HCT116 (cell line): ENCODE data around the gene RAB40C. TPM values are rescaled to one million over a fixed set of nuclear protein-coding genes. Genes with fewer than 3 reads are reported as not detected.

ENCODE experiments used
- ATAC-seq: fragments of 200-7000 bp; cut with Tn5 transposase; 2 replicates; pipeline ENCODE4 v1.9.1; 2020; ENCODE audit warnings: mild to moderate bottlenecking, moderate library complexity
- BruUV-seq: library from RNA; stranded (reverse); fragments of 400-500 nt; replicated peaks from 2 replicates; lab custom pipeline; 2021; lab: Mats Ljungman, UMichigan
- CTCF ChIA-PET: fragments of 300-600 bp; sonication (Branson Sonifier 250); formaldehyde crosslinking; loops from one replicate; lab custom pipeline; 2021; ENCODE audit warnings: antibody characterized with exemption; lab: Charles Lee
- POLR2A ChIA-PET: fragments of 300-600, 350-600 bp; sonication (Branson Sonifier 250); formaldehyde crosslinking; loops from one replicate; lab custom pipeline; 2021; ENCODE audit warnings: antibody characterized with exemption; lab: Charles Lee
- RAD21 ChIA-PET, 2 experiments: fragments of 300-600 bp; sonication (Branson Sonifier 250); formaldehyde crosslinking; loops; one replicate each; lab custom pipeline; 2023; ENCODE audit warnings: low total read pairs in 2 of 2; ENCODE audit not compliant: uncharacterized antibody in 2 of 2, unreplicated experiment in 2 of 2, low non-redundant PET in 1 of 2; lab: Charles Lee
- DNase-seq: peaks from one replicate; pipeline ENCODE4 v3.0.0-alpha.2; 2010; ENCODE audit warnings: low read depth, low spot score
- H2AFZ ChIP-seq: fragments of 200-600 bp; shearing (Covaris generic), sonication (generic); 2 replicates; pipeline ENCODE4 v1.6.1; 2017; ENCODE audit warnings: low read depth, mixed run types, mixed read lengths, antibody characterized with exemption, low read length; ENCODE audit not compliant: poor library complexity, severe bottlenecking
- H3K27ac ChIP-seq: 2 replicates; pipeline ENCODE4 v1.5.1; 2012; ENCODE audit warnings: low read depth, low read length
- H3K27me3 ChIP-seq: fragments of 200-600 bp; sonication (generic); 2 replicates; pipeline ENCODE4 v1.6.1; 2016; ENCODE audit warnings: mixed run types, low read length, mixed read lengths; ENCODE audit not compliant: insufficient read depth
- H3K36me3 ChIP-seq, 2 experiments: fragments of 200-500 bp in 1 of 2; fragments of 200-600 bp in 1 of 2; sonication (Bioruptor generic) in 1 of 2; sonication (generic) in 1 of 2; 2 replicates each; pipeline versions ENCODE4 v1.5.1 to v1.6.1; 2014 to 2016; ENCODE audit warnings: low read length in 2 of 2, inconsistent platforms in 1 of 2, mixed read lengths in 1 of 2, mixed run types in 1 of 2; ENCODE audit not compliant: insufficient read depth in 2 of 2, control insufficient read depth in 1 of 2
- H3K4me1 ChIP-seq, 2 experiments: fragments of 200-600 bp in 1 of 2; sonication (generic) in 1 of 2; 2 replicates each; pipeline versions ENCODE4 v1.5.1 to v1.6.1; 2012 to 2017; ENCODE audit warnings: low read length in 2 of 2, inconsistent platforms in 1 of 2, mild to moderate bottlenecking in 1 of 2, mixed read lengths in 1 of 2, mixed run types in 1 of 2, moderate library complexity in 1 of 2; ENCODE audit not compliant: insufficient read depth in 2 of 2, control insufficient read depth in 1 of 2
- H3K4me2 ChIP-seq: fragments of 200-600 bp; sonication (generic); 2 replicates; pipeline ENCODE4 v1.6.1; 2017; ENCODE audit warnings: mixed run types, low read length, mixed read lengths
- H3K4me3 ChIP-seq, 2 experiments: fragments of 200-600 bp in 1 of 2; sonication (generic) in 1 of 2; replicated peaks in 1 of 2; 2 replicates each; pipeline ENCODE4 v1.5.1; 2011 to 2016; ENCODE audit warnings: low read length in 2 of 2, control low read depth in 1 of 2, low read depth in 1 of 2, mild to moderate bottlenecking in 1 of 2, mixed read lengths in 1 of 2, mixed run types in 1 of 2
- H3K79me2 ChIP-seq: fragments of 200-600 bp; sonication (generic); 2 replicates; pipeline ENCODE4 v1.6.1; 2017; ENCODE audit warnings: mild to moderate bottlenecking, mixed run types, low read length, moderate library complexity, mixed read lengths; ENCODE audit not compliant: insufficient read depth
- H3K9ac ChIP-seq: fragments of 200-600 bp; sonication (generic); 2 replicates; pipeline ENCODE4 v1.6.1; 2016; ENCODE audit warnings: low read length, mixed read lengths
- H3K9me2 ChIP-seq: fragments of 200-600 bp; sonication (generic), shearing (Covaris generic); 2 replicates; pipeline ENCODE4 v1.6.1; 2017; ENCODE audit warnings: mixed run types, mild to moderate bottlenecking, moderate library complexity; ENCODE audit not compliant: insufficient read depth
- H3K9me3 ChIP-seq, 2 experiments: fragments of 200-500 bp in 1 of 2; fragments of 200-600 bp in 1 of 2; sonication (Bioruptor generic) in 1 of 2; sonication (generic) in 1 of 2; 2 replicates each; pipeline ENCODE4 v1.6.1; 2014 to 2017; ENCODE audit warnings: low read length in 2 of 2, mixed read lengths in 2 of 2, inconsistent platforms in 1 of 2, low read depth in 1 of 2, mild to moderate bottlenecking in 1 of 2, mixed run types in 1 of 2, moderate library complexity in 1 of 2; ENCODE audit not compliant: control insufficient read depth in 1 of 2, insufficient read depth in 1 of 2
- H4K20me1 ChIP-seq: fragments of 200-600 bp; sonication (generic), shearing (Covaris generic); 2 replicates; pipeline ENCODE4 v1.6.1; 2017; ENCODE audit warnings: mixed run types, mild to moderate bottlenecking, moderate library complexity; ENCODE audit not compliant: insufficient read depth
- CBX3 ChIP-seq: IDR thresholded peaks from 2 replicates; pipeline ENCODE4 v1.6.1; 2012; ENCODE audit warnings: low read depth
- CEBPB ChIP-seq: IDR thresholded peaks from 2 replicates; pipeline ENCODE4 v1.6.1; 2012; ENCODE audit warnings: low read depth
- EGR1 ChIP-seq: IDR thresholded peaks from 2 replicates; pipeline ENCODE4 v1.6.1; 2012; ENCODE audit warnings: low read depth
- ELF1 ChIP-seq: IDR thresholded peaks from 2 replicates; pipeline ENCODE4 v1.6.1; 2012; ENCODE audit warnings: low read depth, borderline replicate concordance
- EZH2 ChIP-seq: fragments of 200-600 bp; sonication (generic); IDR thresholded peaks from 2 replicates; pipeline ENCODE4 v1.6.1; 2017; ENCODE audit warnings: antibody characterized with exemption, mixed run types
- POLR2A ChIP-seq: IDR thresholded peaks from 2 replicates; pipeline ENCODE4 v1.7.0; 2011; ENCODE audit warnings: borderline replicate concordance; ENCODE audit not compliant: insufficient read depth, insufficient read length; ENCODE audit errors: extremely low read depth
- POLR2AphosphoS5 ChIP-seq: IDR thresholded peaks from 2 replicates; pipeline ENCODE4 v1.6.1; 2011; ENCODE audit warnings: mild to moderate bottlenecking, low read depth, low read length, moderate library complexity
- SIN3A ChIP-seq: IDR thresholded peaks from 2 replicates; pipeline ENCODE4 v1.6.1; 2012; ENCODE audit warnings: low read depth
- SP1 ChIP-seq: IDR thresholded peaks from 2 replicates; pipeline ENCODE4 v1.6.1; 2012; ENCODE audit warnings: low read depth
- SRF ChIP-seq: IDR thresholded peaks from 2 replicates; pipeline ENCODE4 v1.6.1; 2012; ENCODE audit warnings: low read depth
- TCF7L2 ChIP-seq: IDR thresholded peaks from 2 replicates; pipeline ENCODE4 v1.7.0; 2011; ENCODE audit warnings: borderline replicate concordance, inconsistent platforms; ENCODE audit not compliant: insufficient read depth, insufficient read length; ENCODE audit errors: extremely low read depth
- ZFX ChIP-seq: fragments of 450-650 bp; IDR thresholded peaks from 2 replicates; pipeline ENCODE4 v1.6.1; 2017
- intact Hi-C: fragments of 100-400 bp; cut with micrococcal nuclease; formaldehyde crosslinking; loops from 2 replicates; pipeline ENCODE4 v1.10.0; 2022
- total RNA-seq: library from RNA; stranded (reverse); gene quantifications from one replicate; pipeline ENCODE4 v1.2.1, GENCODE V29; 2021; ENCODE audit not compliant: unreplicated experiment
- TF ChIP-seq, protein P1 (sequence below): IDR thresholded peaks from 2 replicates; pipeline ENCODE4 v1.6.1; 2011; ENCODE audit warnings: mild to moderate bottlenecking, low read length, moderate library complexity; ENCODE audit not compliant: insufficient replicate concordance; ENCODE audit errors: extremely low read depth
- TF ChIP-seq, protein P2 (sequence below): IDR thresholded peaks from 2 replicates; pipeline ENCODE4 v1.6.1; 2012

RAB40C gene
- total RNA-seq, 1 experiment from 2014 or later, result 14.1 TPM

DNA sequence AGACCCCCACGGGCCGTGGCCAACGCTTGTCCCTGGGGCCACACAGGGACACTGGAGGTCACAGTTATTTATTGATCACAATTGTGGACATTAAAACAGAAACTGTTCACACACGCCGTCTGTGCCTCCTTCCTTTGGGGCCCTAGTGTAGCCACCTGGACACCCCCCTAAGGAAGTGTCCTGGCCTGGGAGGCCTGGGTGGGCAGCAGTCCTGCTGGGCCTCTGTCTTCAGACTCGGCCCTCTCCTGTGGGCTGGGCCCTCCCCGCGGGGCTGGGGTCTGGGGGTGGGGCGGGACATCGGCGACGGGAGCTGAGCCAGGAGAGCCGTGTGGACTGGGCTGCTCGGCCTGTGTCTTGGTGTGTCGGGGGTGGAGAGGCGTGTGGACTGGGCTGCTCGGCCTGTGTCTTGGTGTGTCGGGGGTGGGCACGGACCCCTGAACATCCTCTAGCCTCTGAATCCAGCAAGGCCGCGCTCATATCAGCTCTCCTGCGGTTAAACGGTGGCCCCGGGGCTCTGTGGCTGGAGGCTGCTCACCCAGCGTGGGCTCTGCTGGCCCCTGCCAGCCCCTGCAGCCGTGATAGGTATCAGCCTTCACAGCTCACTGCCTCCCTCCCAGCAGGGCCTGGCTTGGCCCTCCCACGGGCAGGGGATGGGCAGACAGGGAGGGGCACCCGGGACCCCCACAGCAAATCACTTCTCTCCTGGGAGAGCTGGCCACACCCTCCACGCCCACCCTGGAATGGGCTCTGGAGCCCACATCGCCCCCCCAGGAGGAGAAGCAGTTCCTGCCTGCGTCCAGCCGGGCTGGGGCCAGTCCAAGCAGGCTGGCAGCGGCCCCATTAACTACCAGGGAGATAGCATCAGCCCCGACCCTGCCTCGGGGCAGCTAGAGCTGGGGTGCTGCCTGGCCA is 24.2 kb upstream of the RAB40C start:
- intact Hi-C loops, result no loop called here
- POLR2A ChIA-PET, result no interaction called here
- peaks cover 5% of the 10 kb centered on the region; the same call in 1 of the 2 replicates for H3K79me2 ChIP-seq
- H3K4me1 ChIP-seq, result peaks cover 7 to 16% of the 10 kb centered on the region in 2 experiments
- no peak for DNase-seq
- RAD21 ChIA-PET, result no interaction called here
- no peak overlapping the region for H2AFZ ChIP-seq
- no TSS peak for BruUV-seq
- CTCF ChIA-PET, result no interaction called here
- H4K20me1 ChIP-seq, result no peaks in the 10 kb centered on the region
- no peak for TF ChIP-seq SIN3A
- TF ChIP-seq, protein P1, sequence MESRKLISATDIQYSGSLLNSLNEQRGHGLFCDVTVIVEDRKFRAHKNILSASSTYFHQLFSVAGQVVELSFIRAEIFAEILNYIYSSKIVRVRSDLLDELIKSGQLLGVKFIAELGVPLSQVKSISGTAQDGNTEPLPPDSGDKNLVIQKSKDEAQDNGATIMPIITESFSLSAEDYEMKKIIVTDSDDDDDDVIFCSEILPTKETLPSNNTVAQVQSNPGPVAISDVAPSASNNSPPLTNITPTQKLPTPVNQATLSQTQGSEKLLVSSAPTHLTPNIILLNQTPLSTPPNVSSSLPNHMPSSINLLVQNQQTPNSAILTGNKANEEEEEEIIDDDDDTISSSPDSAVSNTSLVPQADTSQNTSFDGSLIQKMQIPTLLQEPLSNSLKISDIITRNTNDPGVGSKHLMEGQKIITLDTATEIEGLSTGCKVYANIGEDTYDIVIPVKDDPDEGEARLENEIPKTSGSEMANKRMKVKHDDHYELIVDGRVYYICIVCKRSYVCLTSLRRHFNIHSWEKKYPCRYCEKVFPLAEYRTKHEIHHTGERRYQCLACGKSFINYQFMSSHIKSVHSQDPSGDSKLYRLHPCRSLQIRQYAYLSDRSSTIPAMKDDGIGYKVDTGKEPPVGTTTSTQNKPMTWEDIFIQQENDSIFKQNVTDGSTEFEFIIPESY, result no peak
- no peak for TF ChIP-seq CBX3
- TF ChIP-seq SP1, result no peak
- TF ChIP-seq CEBPB, result no peak
- no peak for TF ChIP-seq TCF7L2
- TF ChIP-seq ELF1, result no peak
- no peak for TF ChIP-seq SRF
- no peak for TF ChIP-seq EGR1
- TF ChIP-seq POLR2AphosphoS5, result no peak
- TF ChIP-seq ZFX, result no peak
- TF ChIP-seq, protein P2, sequence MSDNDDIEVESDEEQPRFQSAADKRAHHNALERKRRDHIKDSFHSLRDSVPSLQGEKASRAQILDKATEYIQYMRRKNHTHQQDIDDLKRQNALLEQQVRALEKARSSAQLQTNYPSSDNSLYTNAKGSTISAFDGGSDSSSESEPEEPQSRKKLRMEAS, result no peak
- TF ChIP-seq POLR2A, result no peak
- no peak for TF ChIP-seq EZH2
- no peaks in the 10 kb centered on the region for H3K9me2 ChIP-seq
- H3K4me3 ChIP-seq, result no peak overlapping the region
- H3K4me2 ChIP-seq, result no peak overlapping the region
- no peaks in the 10 kb centered on the region for H3K27me3 ChIP-seq
- H3K27ac ChIP-seq, result no peak overlapping the region
- H3K36me3 ChIP-seq, result no peaks in the 10 kb centered on the region
- no peaks in the 10 kb centered on the region for H3K9me3 ChIP-seq
- no peak for ATAC-seq
- no peak overlapping the region for H3K9ac ChIP-seq
